GM23338 (cell line): ENCODE measurements around the gene CACNA1F. TPM values are rescaled to one million over a fixed set of nuclear protein-coding genes. Genes with fewer than 3 reads are reported as not detected.
A peak's percentile ranks its signal among the peaks of the same experiment; 100 is the strongest.

Experiments used
- ATAC-seq: fragments of 200-7000 bp; cut with Tn5 transposase; 3 replicates; pipeline ENCODE4 v1.9.1; 2020
- DNase-seq: peaks from one replicate; pipeline ENCODE4 v3.0.0-alpha.2; 2015; ENCODE audit warnings: low spot score
- H2AFZ ChIP-seq: fragments of 200-600 bp; sonication (generic); 2 replicates; pipeline ENCODE4 v1.8.0; 2016; ENCODE audit warnings: antibody characterized with exemption, mild to moderate bottlenecking, moderate library complexity
- H3F3A ChIP-seq: fragments of 200-600 bp; sonication (generic); replicated peaks from 2 replicates; pipeline ENCODE4 v1.8.0; 2017; ENCODE audit warnings: antibody characterized with exemption, mixed run types, low read depth
- H3K27ac ChIP-seq: fragments of 200-600 bp; sonication (generic); 2 replicates; pipeline ENCODE4 v1.6.1; 2016; ENCODE audit warnings: low read depth
- H3K27me3 ChIP-seq: fragments of 200-600 bp; sonication (generic); 2 replicates; pipeline ENCODE4 v1.8.0; 2016; ENCODE audit warnings: mild to moderate bottlenecking, mixed run types, moderate library complexity; ENCODE audit not compliant: insufficient read depth
- H3K36me3 ChIP-seq: fragments of 200-600 bp; sonication (generic); 2 replicates; pipeline ENCODE4 v1.8.0; 2016; ENCODE audit warnings: mild to moderate bottlenecking; ENCODE audit not compliant: insufficient read depth
- H3K4me1 ChIP-seq: fragments of 200-600 bp; sonication (generic); 2 replicates; pipeline ENCODE4 v1.8.0; 2016; ENCODE audit warnings: mild to moderate bottlenecking, moderate library complexity; ENCODE audit not compliant: insufficient read depth
- H3K4me2 ChIP-seq: fragments of 200-600 bp; sonication (generic); 2 replicates; pipeline ENCODE4 v1.7.1; 2017; ENCODE audit warnings: mixed run types
- H3K4me3 ChIP-seq: fragments of 200-600 bp; sonication (generic); 2 replicates; pipeline ENCODE4 v1.6.1; 2016; ENCODE audit warnings: mixed run types
- H3K79me2 ChIP-seq: fragments of 200-600 bp; sonication (generic); replicated peaks from 2 replicates; pipeline ENCODE4 v1.8.0; 2017; ENCODE audit warnings: mild to moderate bottlenecking; ENCODE audit not compliant: insufficient read depth
- H3K9me2 ChIP-seq: fragments of 200-600 bp; sonication (generic); 2 replicates; pipeline ENCODE4 v1.8.0; 2017; ENCODE audit not compliant: insufficient read depth
- H4K20me1 ChIP-seq: fragments of 200-600 bp; sonication (generic); replicated peaks from 2 replicates; pipeline ENCODE4 v1.8.0; 2017; ENCODE audit warnings: mild to moderate bottlenecking; ENCODE audit not compliant: insufficient read depth
- H3K27ac Mint-ChIP-seq: 2 replicates; pipeline ENCODE4 v1.8.0; 2020; ENCODE audit warnings: inconsistent platforms, mild to moderate bottlenecking, moderate library complexity, mixed read lengths
- H3K27me3 Mint-ChIP-seq: 3 replicates; pipeline ENCODE4 v1.8.0; 2022; ENCODE audit warnings: low read depth, mild to moderate bottlenecking, moderate library complexity, mixed read lengths, inconsistent platforms; ENCODE audit not compliant: insufficient read depth, poor library complexity
- H3K36me3 Mint-ChIP-seq: 3 replicates; pipeline ENCODE4 v1.8.0; 2021; ENCODE audit warnings: low read depth, mild to moderate bottlenecking, inconsistent platforms, moderate library complexity, mixed read lengths
- H3K4me1 Mint-ChIP-seq: 3 replicates; pipeline ENCODE4 v1.8.0; 2020; ENCODE audit warnings: mild to moderate bottlenecking, inconsistent platforms, mixed read lengths
- H3K4me3 Mint-ChIP-seq: 3 replicates; pipeline ENCODE4 v1.8.0; 2021; ENCODE audit warnings: moderate library complexity, mild to moderate bottlenecking, inconsistent platforms, mixed read lengths
- H3K9me3 Mint-ChIP-seq: 3 replicates; pipeline ENCODE4 v1.8.0; 2020; ENCODE audit warnings: moderate library complexity, mild to moderate bottlenecking, inconsistent platforms, mixed read lengths
- JUNB ChIP-seq: IDR thresholded peaks from one replicate; pipeline ENCODE4 v1.6.1; 2016; ENCODE audit warnings: antibody characterized with exemption; ENCODE audit not compliant: unreplicated experiment
- POLR2AphosphoS5 ChIP-seq: IDR thresholded peaks from 2 replicates; pipeline ENCODE4 v1.6.1; 2016; ENCODE audit warnings: antibody characterized with exemption, low read depth
- STAT1 ChIP-seq: IDR thresholded peaks from one replicate; pipeline ENCODE4 v1.6.1; 2016; ENCODE audit warnings: antibody characterized with exemption; ENCODE audit not compliant: unreplicated experiment
- ZNF114 ChIP-seq: fragments of 250-450 bp; sonication (Bioruptor Pico); IDR thresholded peaks from 2 replicates; pipeline ENCODE4 v1.5.0; 2020; ENCODE audit warnings: mild to moderate bottlenecking, moderate library complexity
- ZNF331 ChIP-seq: fragments of 250-450 bp; sonication (Bioruptor Pico); IDR thresholded peaks from 2 replicates; pipeline ENCODE4 v1.5.0; 2020; ENCODE audit warnings: low read depth, mild to moderate bottlenecking, moderate library complexity
- ZNF462 ChIP-seq: fragments of 250-450 bp; sonication (Bioruptor Pico); IDR thresholded peaks from 2 replicates; pipeline ENCODE4 v1.5.0; 2020; ENCODE audit warnings: mild to moderate bottlenecking, moderate library complexity
- polyA plus RNA-seq: library from polyadenylated mRNA; unstranded; fragments of >200 nt; fragmentation: Nextera tagmentation; extraction: Ambion mirVana; gene quantifications from 2 replicates; pipeline ENCODE4 v1.2.1, GENCODE V29; 2016
- total RNA-seq: library from RNA; depleted of rRNA; stranded (reverse); fragments of >200 nt; shearing (Covaris generic); gene quantifications from 2 replicates; pipeline ENCODE4 v1.2.3, GENCODE V29; 2014
- TF ChIP-seq, protein P1 (sequence below): IDR thresholded peaks from 2 replicates; pipeline ENCODE4 v1.6.1; 2016; ENCODE audit warnings: antibody characterized with exemption

CACNA1F gene
- total and polyA plus RNA-seq, 2 experiments from 2014 or later: 0.44 to 0.90 TPM

DNA sequence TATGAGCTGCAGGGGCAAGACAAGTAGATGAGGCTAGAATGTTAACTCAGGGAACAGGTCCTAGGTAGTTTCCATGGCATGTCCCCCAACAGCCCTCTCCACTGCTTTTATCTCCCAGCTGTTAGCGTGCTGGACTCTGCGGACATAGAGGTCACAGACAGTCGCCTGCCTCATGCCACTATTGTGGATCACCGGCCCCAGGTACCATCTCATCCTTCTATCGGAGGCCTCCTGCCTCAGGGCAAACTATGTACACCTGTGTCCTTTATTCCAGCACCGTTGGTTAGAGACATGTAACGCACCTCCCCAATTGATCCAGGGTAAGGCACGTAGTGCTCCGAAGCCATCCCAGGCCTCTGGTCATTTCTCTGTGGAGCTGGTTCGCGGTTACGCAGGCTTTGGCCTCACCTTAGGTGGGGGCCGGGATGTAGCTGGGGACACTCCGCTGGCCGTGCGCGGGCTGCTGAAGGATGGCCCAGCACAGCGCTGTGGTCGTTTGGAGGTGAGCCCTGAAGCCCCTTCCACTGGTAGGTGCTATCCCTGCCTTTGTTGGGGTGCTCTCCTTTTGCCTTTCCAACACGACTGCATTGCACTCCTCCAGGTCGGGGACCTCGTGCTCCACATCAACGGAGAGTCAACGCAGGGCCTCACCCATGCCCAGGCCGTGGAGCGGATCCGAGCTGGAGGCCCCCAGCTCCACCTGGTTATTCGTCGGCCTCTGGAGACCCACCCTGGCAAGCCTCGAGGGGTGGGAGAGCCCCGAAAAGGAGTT is 68.4 kb downstream of the CACNA1F start:
- DNase-seq (no peak), ATAC-seq (no peak)
- Histone ChIP-seq H3K27me3 (peaks cover 60% of the 10 kb centered on the region), H3K36me3 (no peaks in the 10 kb centered on the region), H3F3A (no peaks in the 10 kb centered on the region), H3K79me2 (no peaks in the 10 kb centered on the region), H4K20me1 (no peaks in the 10 kb centered on the region), H3K4me2 (peak overlapping the region; percentile 73; the same call in 1 of the 2 replicates), H3K9me2 (no peaks in the 10 kb centered on the region), H3K27ac (no peak overlapping the region), H3K4me3 (no peak overlapping the region; the same call in 1 of the 2 replicates), H3K4me1 (no peaks in the 10 kb centered on the region; the same call in 1 of the 2 replicates), H2AFZ (no peak overlapping the region)
- H3K27me3 Mint-ChIP-seq: peaks cover 25% of the 10 kb centered on the region
- peak overlapping the region; percentile 78 for H3K4me3 Mint-ChIP-seq
- peaks cover 15% of the 10 kb centered on the region for H3K4me1 Mint-ChIP-seq
- no peak overlapping the region for H3K27ac Mint-ChIP-seq
- TF ChIP-seq JUNB (no peak), POLR2AphosphoS5 (no peak), ZNF331 (CRISPR knock-in tag) (no peak), STAT1 (no peak), ZNF462 (CRISPR knock-in tag) (no peak), ZNF114 (CRISPR knock-in tag) (no peak)
- TF ChIP-seq, protein P1, sequence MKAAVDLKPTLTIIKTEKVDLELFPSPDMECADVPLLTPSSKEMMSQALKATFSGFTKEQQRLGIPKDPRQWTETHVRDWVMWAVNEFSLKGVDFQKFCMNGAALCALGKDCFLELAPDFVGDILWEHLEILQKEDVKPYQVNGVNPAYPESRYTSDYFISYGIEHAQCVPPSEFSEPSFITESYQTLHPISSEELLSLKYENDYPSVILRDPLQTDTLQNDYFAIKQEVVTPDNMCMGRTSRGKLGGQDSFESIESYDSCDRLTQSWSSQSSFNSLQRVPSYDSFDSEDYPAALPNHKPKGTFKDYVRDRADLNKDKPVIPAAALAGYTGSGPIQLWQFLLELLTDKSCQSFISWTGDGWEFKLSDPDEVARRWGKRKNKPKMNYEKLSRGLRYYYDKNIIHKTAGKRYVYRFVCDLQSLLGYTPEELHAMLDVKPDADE: no peak
- no peaks in the 10 kb centered on the region for H3K36me3 Mint-ChIP-seq
- no peaks in the 10 kb centered on the region; the same call in 2 of the 3 replicates for H3K9me3 Mint-ChIP-seq
